ENCODE results near the gene CD80.
A peak's percentile ranks its signal among the peaks of the same experiment; 100 is the strongest.

The CD80 gene

GRCh38 chr3:119600732-119601131 is 41.3 kb upstream of the CD80 start:
- no peak overlapping the region for H3K4me3 ChIP-seq (ENCODE audit: low read depth, low read length)
- TF ChIP-seq MYC (IDR thresholded peaks at IDR 0.05; ENCODE audit: low read depth, low read length) = no peak
- TF ChIP-seq CTCF (IDR thresholded peaks at IDR 0.05; ENCODE audit: low read depth, low read length) = peak; percentile 50
- DNase-seq (ENCODE audit: low read depth) = peak; percentile 54

GRCh38 chr3:119599558-119600174 is 40.3 kb upstream of the CD80 start:
- no peak for TF ChIP-seq POLR2A (IDR thresholded peaks at IDR 0.05; ENCODE audit: extremely low read depth, insufficient read length)
- TF ChIP-seq MYC (IDR thresholded peaks at IDR 0.05; ENCODE audit: low read depth, low read length) = no peak
- TF ChIP-seq MAX (IDR thresholded peaks at IDR 0.05; ENCODE audit: low read depth, low read length) = no peak
- no peak for TF ChIP-seq CTCF (IDR thresholded peaks at IDR 0.05; ENCODE audit: low read depth, low read length)
- no peak for DNase-seq (ENCODE audit: low read depth)

GRCh38 chr3:119598410-119599098 is 39.1 kb upstream of the CD80 start:
- DNase-seq (ENCODE audit: low read depth) = no peak
- H3K4me3 ChIP-seq (ENCODE audit: low read depth, low read length) = no peak overlapping the region
- no peak for TF ChIP-seq POLR2A (IDR thresholded peaks at IDR 0.05; ENCODE audit: extremely low read depth, insufficient read length)
- no peak for TF ChIP-seq CTCF (IDR thresholded peaks at IDR 0.05; ENCODE audit: low read depth, low read length)
- TF ChIP-seq MAX (IDR thresholded peaks at IDR 0.05; ENCODE audit: low read depth, low read length) = no peak
- no peak for TF ChIP-seq MYC (IDR thresholded peaks at IDR 0.05; ENCODE audit: low read depth, low read length)

More at GRCh38 chr3:119599558-119600174, 40.3 kb upstream of the CD80 start:
- H3K4me3 ChIP-seq (ENCODE audit: low read depth, low read length) = no peak overlapping the region

GRCh38 chr3:119597548-119598288 is 38.3 kb upstream of the CD80 start, which contains the start of gene PLA1A:
TSS of gene PLA1A (plus strand) at chr3:119597885. CDS start at chr3:119597914, 29 bp downstream.
- no peak within 1 kb of the TSS for H3K4me3 ChIP-seq (ENCODE audit: low read depth, low read length)
- TF ChIP-seq CTCF (IDR thresholded peaks at IDR 0.05; ENCODE audit: low read depth, low read length) = no peak
- TF ChIP-seq MYC (IDR thresholded peaks at IDR 0.05; ENCODE audit: low read depth, low read length) = no peak
- no peak for TF ChIP-seq MAX (IDR thresholded peaks at IDR 0.05; ENCODE audit: low read depth, low read length)
- TF ChIP-seq POLR2A (IDR thresholded peaks at IDR 0.05; ENCODE audit: extremely low read depth, insufficient read length) = no peak
- DNase-seq (ENCODE audit: low read depth) = no peak

- no peak overlapping the region for H3K4me3 ChIP-seq (ENCODE audit: low read depth, low read length)
- TF ChIP-seq POLR2A (IDR thresholded peaks at IDR 0.05; ENCODE audit: extremely low read depth, insufficient read length) (no peak), MYC (IDR thresholded peaks at IDR 0.05; ENCODE audit: low read depth, low read length) (no peak), CTCF (IDR thresholded peaks at IDR 0.05; ENCODE audit: low read depth, low read length) (no peak), MAX (IDR thresholded peaks at IDR 0.05; ENCODE audit: low read depth, low read length) (no peak)
- DNase-seq (ENCODE audit: low read depth) = peak; percentile 11
Measured at GRCh38 chr3:119596398-119596797, 37.0 kb upstream of the CD80 start.
